Panc1 (cell line): ENCODE data around the gene TMEM117. TPM values are rescaled to one million over a fixed set of nuclear protein-coding genes. Genes with fewer than 3 reads are reported as not detected.

Experiments used
- ATAC-seq: fragments of 200-7000 bp; cut with Tn5 transposase; 2 replicates; pipeline ENCODE4 v1.9.1; 2020; ENCODE audit warnings: mild to moderate bottlenecking, moderate library complexity
- BruUV-seq: library from RNA; stranded (reverse); fragments of 400-500 nt; replicated peaks from 2 replicates; lab custom pipeline; 2021; lab: Mats Ljungman, UMichigan
- CTCF ChIA-PET: fragments of 300-600 bp; sonication (Branson Sonifier 250); formaldehyde crosslinking; loops from one replicate; lab custom pipeline; 2022; ENCODE audit warnings: antibody characterized with exemption; lab: Charles Lee
- POLR2A ChIA-PET: fragments of 300-600 bp; sonication (Branson Sonifier 250); formaldehyde crosslinking; loops from one replicate; lab custom pipeline; 2022; ENCODE audit warnings: antibody characterized with exemption; lab: Charles Lee
- DNase-seq: peaks from one replicate; pipeline ENCODE4 v3.0.0-alpha.2; 2010; ENCODE audit warnings: low read depth, low spot score
- H3K27ac ChIP-seq: 2 replicates; pipeline ENCODE4 v1.5.1; 2011; ENCODE audit warnings: mild to moderate bottlenecking, low read length, inconsistent platforms
- H3K27me3 ChIP-seq: fragments of 200-500 bp; sonication (Bioruptor generic); 2 replicates; pipeline ENCODE4 v1.6.0; 2014; ENCODE audit warnings: low read length, inconsistent platforms; ENCODE audit not compliant: control insufficient read depth, insufficient read depth
- H3K36me3 ChIP-seq: fragments of 200-500 bp; sonication (Bioruptor generic); 2 replicates; pipeline ENCODE4 v1.5.1; 2014; ENCODE audit warnings: inconsistent platforms, mild to moderate bottlenecking, low read length, moderate library complexity; ENCODE audit not compliant: control insufficient read depth, insufficient read depth
- H3K4me1 ChIP-seq: 2 replicates; pipeline ENCODE4 v1.5.1; 2011; ENCODE audit warnings: inconsistent platforms, mild to moderate bottlenecking, low read length, moderate library complexity; ENCODE audit not compliant: control insufficient read depth, insufficient read depth
- H3K4me3 ChIP-seq, 2 experiments: 2 replicates each; pipeline ENCODE4 v1.5.1; 2011 to 2012; ENCODE audit warnings: low read depth in 2 of 2, low read length in 2 of 2, mild to moderate bottlenecking in 2 of 2, inconsistent platforms in 1 of 2, moderate library complexity in 1 of 2
- H3K9me3 ChIP-seq: fragments of 200-500 bp; sonication (Bioruptor generic); 2 replicates; pipeline ENCODE4 v1.5.1; 2014; ENCODE audit warnings: low read depth, mild to moderate bottlenecking, inconsistent platforms, low read length, moderate library complexity; ENCODE audit not compliant: control insufficient read depth, insufficient read depth
- POLR2AphosphoS5 ChIP-seq: IDR thresholded peaks from 2 replicates; pipeline ENCODE4 v1.6.1; 2012; ENCODE audit warnings: mild to moderate bottlenecking, low read depth, low read length, moderate library complexity
- SIN3A ChIP-seq: IDR thresholded peaks from 2 replicates; pipeline ENCODE4 v1.6.1; 2012; ENCODE audit warnings: low read depth, mild to moderate bottlenecking, low read length, moderate library complexity, borderline replicate concordance; ENCODE audit not compliant: insufficient read depth
- TCF7L2 ChIP-seq: IDR thresholded peaks from 2 replicates; pipeline ENCODE4 v1.6.1; 2011; ENCODE audit warnings: mild to moderate bottlenecking, low read depth, low read length, inconsistent platforms
- in situ Hi-C: cut with HindIII; loops from 2 replicates; pipeline ENCODE4 v1.10.0; 2016; ENCODE audit warnings: low sequenced_read_pairs, low pct_unique_long_range_greater_than_20kb
- intact Hi-C: fragments of 100-400 bp; cut with micrococcal nuclease; formaldehyde crosslinking; loops from one replicate; pipeline ENCODE4 v1.10.0; 2022; ENCODE audit not compliant: unreplicated experiment
- total RNA-seq: library from RNA; stranded (reverse); gene quantifications from one replicate; pipeline ENCODE4 v1.2.1, GENCODE V29; 2021; ENCODE audit not compliant: unreplicated experiment
- TF ChIP-seq, protein P1 (sequence below): fragments of 450-650 bp; IDR thresholded peaks from 2 replicates; pipeline ENCODE4 v1.5.1; 2017; ENCODE audit warnings: mild to moderate bottlenecking
- TF ChIP-seq, protein P2 (sequence below), 2 experiments: IDR thresholded peaks; 2 replicates each; pipeline ENCODE4 v1.6.1; 2011 to 2012; ENCODE audit warnings: low read depth in 2 of 2, control low read depth in 1 of 2, low read length in 1 of 2, mild to moderate bottlenecking in 1 of 2, moderate library complexity in 1 of 2; ENCODE audit not compliant: insufficient read depth in 1 of 2

Gene TMEM117
- total RNA-seq, 1 experiment from 2014 or later = 5.5 TPM

GRCh38 chr12:43973385-43973784 lies 137.5 kb downstream of the TMEM117 start:
- TF ChIP-seq TCF7L2 (no peak), POLR2AphosphoS5 (no peak), SIN3A (no peak)
- TF ChIP-seq, protein P1, sequence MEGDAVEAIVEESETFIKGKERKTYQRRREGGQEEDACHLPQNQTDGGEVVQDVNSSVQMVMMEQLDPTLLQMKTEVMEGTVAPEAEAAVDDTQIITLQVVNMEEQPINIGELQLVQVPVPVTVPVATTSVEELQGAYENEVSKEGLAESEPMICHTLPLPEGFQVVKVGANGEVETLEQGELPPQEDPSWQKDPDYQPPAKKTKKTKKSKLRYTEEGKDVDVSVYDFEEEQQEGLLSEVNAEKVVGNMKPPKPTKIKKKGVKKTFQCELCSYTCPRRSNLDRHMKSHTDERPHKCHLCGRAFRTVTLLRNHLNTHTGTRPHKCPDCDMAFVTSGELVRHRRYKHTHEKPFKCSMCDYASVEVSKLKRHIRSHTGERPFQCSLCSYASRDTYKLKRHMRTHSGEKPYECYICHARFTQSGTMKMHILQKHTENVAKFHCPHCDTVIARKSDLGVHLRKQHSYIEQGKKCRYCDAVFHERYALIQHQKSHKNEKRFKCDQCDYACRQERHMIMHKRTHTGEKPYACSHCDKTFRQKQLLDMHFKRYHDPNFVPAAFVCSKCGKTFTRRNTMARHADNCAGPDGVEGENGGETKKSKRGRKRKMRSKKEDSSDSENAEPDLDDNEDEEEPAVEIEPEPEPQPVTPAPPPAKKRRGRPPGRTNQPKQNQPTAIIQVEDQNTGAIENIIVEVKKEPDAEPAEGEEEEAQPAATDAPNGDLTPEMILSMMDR = no peak
- TF ChIP-seq, protein P2, sequence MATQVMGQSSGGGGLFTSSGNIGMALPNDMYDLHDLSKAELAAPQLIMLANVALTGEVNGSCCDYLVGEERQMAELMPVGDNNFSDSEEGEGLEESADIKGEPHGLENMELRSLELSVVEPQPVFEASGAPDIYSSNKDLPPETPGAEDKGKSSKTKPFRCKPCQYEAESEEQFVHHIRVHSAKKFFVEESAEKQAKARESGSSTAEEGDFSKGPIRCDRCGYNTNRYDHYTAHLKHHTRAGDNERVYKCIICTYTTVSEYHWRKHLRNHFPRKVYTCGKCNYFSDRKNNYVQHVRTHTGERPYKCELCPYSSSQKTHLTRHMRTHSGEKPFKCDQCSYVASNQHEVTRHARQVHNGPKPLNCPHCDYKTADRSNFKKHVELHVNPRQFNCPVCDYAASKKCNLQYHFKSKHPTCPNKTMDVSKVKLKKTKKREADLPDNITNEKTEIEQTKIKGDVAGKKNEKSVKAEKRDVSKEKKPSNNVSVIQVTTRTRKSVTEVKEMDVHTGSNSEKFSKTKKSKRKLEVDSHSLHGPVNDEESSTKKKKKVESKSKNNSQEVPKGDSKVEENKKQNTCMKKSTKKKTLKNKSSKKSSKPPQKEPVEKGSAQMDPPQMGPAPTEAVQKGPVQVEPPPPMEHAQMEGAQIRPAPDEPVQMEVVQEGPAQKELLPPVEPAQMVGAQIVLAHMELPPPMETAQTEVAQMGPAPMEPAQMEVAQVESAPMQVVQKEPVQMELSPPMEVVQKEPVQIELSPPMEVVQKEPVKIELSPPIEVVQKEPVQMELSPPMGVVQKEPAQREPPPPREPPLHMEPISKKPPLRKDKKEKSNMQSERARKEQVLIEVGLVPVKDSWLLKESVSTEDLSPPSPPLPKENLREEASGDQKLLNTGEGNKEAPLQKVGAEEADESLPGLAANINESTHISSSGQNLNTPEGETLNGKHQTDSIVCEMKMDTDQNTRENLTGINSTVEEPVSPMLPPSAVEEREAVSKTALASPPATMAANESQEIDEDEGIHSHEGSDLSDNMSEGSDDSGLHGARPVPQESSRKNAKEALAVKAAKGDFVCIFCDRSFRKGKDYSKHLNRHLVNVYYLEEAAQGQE (IDR thresholded peaks at IDR 0.05; ENCODE audit: insufficient read depth in 1 of 2, low read depth in 2 of 2, low read length in 1 of 2) = no peak
- Histone ChIP-seq H3K4me3 (no peak overlapping the region), H3K27ac (no peak overlapping the region), H3K36me3 (no peaks in the 10 kb centered on the region), H3K9me3 (no peaks in the 10 kb centered on the region), H3K27me3 (no peaks in the 10 kb centered on the region), H3K4me1 (no peaks in the 10 kb centered on the region)
- DNase-seq = no peak
- BruUV-seq = no TSS peak
- intact Hi-C loops (no loop called here), in situ Hi-C loops (no loop called here)
- no peak for ATAC-seq
- POLR2A ChIA-PET = no interaction called here
- CTCF ChIA-PET = no interaction called here

- Histone ChIP-seq H3K9me3 (no peaks in the 10 kb centered on the region), H3K4me1 (no peaks in the 10 kb centered on the region), H3K27me3 (no peaks in the 10 kb centered on the region), H3K27ac (no peak overlapping the region), H3K4me3 (no peak overlapping the region), H3K36me3 (no peaks in the 10 kb centered on the region)
- TF ChIP-seq, protein P1 = no peak
- no peak for TF ChIP-seq TCF7L2
- TF ChIP-seq, protein P2 (IDR thresholded peaks at IDR 0.05; ENCODE audit: insufficient read depth in 1 of 2, low read depth in 2 of 2, low read length in 1 of 2) = no peak
- TF ChIP-seq POLR2AphosphoS5 = no peak
- no peak for TF ChIP-seq SIN3A
- intact Hi-C loops = no loop called here
- ChIA-PET POLR2A (no interaction called here), CTCF (no interaction called here)
- BruUV-seq = no TSS peak
- DNase-seq (no peak), ATAC-seq (no peak)
- in situ Hi-C loops = no loop called here
Measured at GRCh38 chr12:43973993-43974392, 138.1 kb downstream of the TMEM117 start.
